GM21786 (cell line): ENCODE results near the gene ARNT2.

Experiments
- ATAC-seq: cut with Tn5 transposase; IDR thresholded peaks from one replicate; pipeline ENCODE4 v1.9.1; 2021; ENCODE audit not compliant: unreplicated experiment

Gene ARNT2

DNA sequence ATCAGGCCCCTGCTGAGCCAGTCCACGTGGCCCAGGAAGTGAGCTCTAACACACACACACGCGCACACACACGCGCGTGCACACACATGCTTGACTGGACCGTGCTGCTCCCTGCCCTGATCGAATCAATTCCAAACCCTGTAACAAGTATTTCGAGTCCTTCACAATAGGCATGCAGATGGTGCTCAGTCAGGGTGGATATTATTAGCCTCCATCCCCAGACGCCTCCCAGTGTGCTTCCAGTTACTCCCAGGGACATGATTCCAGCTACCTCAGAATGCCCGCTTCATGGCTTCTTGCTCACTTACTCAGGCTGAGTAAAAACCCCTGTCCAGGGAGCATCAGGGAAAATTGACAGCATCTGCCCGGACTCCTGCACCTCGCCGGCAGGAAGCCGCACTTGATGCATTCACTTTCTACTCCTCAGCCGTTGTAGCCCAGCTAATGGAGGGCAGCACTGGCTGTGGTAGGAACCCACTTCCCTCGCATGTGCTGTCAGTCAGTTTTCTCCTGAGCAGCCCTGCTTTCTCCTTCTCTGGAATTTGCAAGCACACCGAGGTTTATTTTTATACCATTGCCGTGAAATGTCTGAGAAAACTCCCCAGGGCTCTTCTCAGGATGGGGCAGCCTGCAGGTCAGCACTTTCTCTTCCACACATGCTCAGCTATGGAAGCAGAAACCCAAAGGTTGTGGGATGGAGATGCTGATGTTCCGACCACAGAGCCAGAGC lies 164.9 kb downstream of the ARNT2 start:
- no peak for ATAC-seq

DNA sequence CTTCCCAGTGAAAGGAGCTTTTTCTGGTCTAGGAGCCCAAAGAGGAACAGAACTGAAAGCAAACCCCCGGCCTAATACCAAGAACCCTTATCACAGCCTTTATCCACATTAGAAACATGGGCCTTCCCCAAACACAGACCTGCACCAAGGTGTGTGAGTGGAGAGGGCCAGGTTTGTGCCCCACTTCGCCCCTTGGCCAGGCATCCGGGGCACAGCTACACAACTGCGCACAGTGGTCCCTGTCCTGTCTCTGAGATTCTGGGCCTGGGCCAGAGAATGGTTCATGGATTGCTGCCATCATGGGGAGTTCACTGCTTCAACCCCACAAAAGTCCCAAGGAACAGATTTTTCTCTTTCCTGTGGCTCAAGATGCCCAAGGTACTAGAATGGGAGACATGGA lies 165.5 kb downstream of the ARNT2 start:
- ATAC-seq = no peak

DNA sequence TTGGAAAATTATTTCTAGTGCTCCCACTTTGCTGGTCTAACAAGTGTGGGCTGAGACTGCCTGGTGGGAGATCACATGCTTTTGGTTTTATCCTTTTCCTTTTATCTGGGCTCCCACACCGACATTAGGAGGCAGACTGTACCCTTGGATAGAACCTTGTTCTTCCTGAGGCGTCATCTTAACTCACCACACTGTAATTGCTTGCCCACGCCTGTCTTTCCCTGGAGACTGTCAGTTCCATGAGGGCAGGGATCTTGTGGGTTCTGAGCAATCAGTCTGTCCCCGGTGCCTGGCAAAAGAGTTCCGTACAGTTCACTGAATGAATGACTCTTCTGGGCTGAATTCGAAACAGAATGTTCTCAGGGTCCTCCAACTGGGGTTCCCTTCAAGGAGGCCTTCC lies 166.4 kb downstream of the ARNT2 start:
- ATAC-seq = no peak

DNA sequence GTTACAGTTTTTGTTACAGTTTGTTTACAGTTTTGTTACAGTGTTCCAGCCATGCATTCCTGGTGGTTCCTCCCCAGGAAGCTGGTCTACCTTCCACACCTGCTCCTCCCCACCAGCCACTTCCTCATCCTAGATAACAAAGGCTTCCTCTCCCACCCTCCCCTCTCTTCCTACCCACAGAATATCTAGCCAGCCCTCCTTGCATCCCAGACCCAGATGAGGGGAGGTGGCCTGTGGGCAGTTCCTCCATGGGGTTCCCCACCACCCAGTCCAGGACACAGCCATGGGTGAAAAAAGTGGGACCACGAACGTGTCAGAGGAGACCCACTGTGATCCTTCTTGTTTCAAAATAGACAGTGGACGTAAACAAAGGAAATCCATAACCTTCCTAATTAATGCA lies 168.2 kb downstream of the ARNT2 start:
- no peak for ATAC-seq

DNA sequence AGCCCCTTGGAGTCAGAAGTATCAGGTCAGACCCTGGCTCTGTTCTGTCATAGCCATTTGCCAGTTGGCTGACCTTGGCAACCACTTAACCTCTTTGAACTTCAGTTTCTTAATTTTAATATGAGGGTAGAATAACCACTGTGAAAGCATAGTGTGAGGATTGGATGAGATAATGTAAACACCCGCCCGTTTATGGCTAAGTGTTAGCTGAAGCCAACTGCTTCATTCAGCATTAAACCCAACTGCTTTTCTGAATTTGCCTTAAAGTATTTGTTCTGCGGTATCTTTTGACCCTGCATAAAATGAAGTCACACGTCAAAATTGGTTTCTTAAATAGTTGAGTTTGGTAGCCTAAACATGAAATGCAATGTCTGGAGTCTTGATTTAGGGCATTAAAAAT lies 169.4 kb downstream of the ARNT2 start:
- no peak for ATAC-seq

DNA sequence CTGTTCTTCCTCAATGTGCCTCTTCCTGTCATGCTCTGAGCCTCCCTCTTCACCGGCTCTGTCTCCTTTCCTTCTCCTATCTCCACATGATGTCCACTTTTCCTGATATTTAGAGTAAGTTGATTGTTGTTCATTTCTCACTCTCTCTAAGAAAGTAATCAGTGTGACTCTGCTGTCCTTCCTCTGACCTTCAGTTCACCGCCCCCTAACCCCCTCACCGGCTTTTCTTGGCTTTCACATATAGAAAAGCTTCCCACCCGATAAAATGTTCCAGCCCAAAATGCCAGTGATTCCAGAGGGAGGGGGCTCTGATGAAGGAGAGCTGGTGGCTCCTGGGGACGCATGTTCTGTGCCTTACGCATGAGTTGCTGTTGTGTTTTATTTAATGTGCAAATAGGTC lies 170.4 kb downstream of the ARNT2 start:
- ATAC-seq = no peak

DNA sequence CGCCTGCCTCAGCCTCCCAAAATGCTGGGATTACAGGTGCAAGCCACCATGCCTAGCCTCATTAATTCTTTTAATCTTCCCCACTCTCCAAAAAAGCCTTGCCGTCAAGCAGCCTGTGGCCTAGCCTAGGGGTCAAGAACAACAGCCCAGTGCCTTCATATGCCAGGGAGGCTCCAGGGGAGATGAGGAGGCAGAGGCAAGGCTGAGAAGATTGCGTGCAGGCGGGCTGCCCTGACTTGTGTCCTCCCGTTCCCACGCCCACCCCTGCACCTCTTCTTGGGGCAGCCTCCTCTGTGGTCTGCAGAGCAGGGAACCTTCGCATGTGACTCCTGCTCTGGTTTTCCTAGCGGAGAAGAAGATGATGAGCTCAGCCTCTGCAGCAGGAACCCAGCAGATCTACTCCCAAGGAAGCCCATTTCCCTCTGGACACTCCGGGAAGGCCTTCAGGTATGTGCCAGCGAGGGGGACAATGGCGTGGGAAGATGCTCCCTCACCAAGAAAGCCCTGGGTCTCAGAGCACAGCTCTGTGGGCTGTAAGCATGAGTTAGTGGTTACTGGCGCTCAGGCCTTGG lies 172.4 kb downstream of the ARNT2 start:
- no peak for ATAC-seq

DNA sequence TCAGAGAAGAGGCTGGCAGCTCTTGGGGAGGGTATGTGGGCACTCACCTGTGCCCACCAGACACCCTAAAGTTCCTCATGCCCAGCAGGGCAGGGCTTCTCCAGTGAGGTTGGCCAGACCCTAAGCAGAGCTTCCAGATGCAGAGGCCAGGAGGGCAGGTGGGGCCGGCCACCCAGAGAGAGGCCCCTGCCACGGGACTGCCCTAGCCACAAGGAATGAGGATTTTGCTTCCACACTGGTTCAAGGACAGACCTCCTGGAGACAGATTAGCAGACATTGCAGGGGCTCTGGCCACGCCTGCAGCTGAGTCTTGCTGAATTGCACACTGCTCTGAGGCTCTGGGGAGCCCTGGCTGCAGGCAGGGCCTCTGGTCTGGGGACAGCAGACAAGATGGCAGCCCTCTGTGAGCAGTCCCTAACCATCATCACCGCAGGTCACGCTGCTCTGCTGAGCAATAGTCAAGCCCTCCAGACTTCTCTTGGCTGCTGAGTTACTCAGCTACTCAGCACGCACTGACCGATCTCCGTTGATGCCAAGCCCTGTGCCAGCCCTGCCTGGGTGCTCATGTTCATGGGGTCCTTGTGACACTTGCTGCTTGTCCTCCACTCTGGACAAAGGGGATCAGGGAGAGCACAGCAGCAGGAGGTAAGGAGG lies 173.5 kb downstream of the ARNT2 start:
- no peak for ATAC-seq

DNA sequence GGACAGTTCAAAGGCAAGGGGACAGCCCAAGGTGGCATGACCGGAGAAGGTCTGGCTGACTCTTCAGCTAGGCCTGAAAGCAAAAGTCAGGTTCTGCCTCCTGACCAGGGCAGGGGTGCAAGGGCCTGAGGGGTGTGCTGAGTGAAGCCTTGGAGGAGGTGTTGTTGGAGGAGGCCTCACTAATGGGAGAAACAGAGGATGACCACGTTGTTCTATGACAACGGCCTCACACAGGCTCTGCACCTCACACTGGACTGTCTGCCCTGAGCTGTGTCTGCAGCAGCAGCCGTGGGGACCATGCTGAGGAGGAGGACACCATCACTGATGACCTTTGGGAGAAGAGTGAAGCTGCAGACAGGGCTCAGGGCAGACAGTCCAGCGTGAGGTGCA lies 174.0 kb downstream of the ARNT2 start:
- ATAC-seq = no peak

DNA sequence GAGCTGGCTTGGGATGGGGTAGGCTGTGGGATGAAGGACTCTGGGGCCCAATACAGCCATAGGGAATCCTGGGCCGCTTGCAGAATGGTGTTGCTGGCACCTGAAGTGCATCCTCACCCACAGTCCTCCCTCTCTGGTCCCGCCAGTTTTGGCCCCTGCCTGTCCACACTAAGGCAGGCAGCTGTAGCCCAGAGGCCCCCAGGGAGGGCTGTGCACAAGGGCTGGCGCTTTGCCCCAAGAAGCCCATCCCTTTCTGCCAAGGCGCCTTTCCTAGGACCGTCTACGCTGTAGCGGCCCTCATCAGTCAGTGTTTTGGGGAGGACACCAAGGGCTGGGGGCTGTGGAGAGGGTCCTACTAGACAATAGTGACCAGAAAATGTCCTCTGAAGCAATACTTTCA lies 174.7 kb downstream of the ARNT2 start:
- ATAC-seq = no peak

DNA sequence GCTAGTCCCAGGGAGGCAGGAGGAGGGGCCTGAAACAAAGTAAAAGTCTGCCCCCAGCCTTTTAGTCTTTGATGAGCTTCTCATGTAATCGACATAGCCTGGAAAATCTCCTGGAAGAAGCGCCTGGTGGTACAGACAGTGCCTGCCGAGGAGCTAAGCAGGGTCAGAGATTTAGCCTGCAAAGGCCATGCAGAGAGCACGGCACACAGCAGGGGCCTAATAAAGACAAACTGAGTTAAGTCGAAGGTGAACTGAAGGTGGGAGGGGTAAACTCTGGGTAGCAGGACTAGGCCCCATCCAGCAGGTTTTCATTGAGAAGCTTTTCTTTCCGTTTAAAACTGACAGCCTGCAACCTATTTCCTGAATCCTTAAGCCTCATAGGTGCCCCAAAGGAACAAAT lies 175.4 kb downstream of the ARNT2 start:
- no peak for ATAC-seq

DNA sequence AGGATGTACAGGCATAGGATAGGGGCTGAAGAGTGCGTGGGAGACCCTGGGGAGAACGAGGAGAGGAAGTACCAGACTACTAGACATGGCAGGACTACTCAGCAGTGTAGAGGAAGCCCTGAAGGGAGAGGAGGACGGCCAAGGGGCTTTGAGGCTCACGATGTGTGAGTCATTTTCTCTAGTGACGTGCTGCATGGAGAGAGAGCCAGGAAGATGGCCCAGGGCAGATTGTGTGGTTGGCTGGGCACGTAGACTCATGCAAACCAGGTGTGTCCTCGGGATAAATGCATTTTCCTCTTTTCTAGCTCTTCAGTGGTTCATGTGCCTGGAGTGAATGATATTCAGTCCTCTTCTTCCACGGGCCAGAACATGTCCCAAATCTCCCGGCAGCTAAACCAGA lies 175.9 kb downstream of the ARNT2 start:
- ATAC-seq = no peak

DNA sequence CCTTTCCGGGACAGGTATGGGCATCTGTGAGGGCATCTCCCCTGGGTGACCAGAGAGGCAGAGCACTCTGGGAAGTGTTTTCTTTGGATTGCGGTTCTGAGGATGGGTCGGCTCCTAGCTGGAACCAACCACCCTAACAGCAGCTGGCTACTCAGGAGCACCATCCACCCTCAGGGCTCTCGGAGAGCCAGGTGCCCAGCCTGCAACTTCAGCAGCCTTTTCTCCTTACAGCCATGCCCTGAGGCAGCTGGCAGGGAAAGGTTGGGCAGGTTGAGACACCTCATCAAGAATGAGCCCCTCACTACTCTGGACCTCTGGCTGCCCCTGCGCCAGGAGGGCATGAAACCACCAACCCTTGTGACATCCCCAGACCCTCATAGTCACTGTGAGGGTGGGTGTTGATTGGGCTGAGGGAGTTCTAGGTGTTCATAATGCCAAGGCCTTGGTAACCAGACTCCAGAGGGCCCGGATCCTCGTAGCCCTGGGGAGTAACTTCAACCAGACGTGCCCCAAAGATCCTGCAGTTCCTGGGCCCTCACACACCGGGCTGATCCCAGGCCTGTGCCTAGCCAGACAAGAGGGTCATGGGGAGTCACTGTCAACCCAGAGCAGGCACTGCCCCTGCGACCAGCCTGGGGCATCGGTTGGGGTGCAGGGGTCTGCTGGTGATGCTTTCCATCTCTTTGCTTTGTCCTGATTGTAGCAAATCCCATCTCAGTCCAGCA lies 176.5 kb downstream of the ARNT2 start:
- no peak for ATAC-seq

DNA sequence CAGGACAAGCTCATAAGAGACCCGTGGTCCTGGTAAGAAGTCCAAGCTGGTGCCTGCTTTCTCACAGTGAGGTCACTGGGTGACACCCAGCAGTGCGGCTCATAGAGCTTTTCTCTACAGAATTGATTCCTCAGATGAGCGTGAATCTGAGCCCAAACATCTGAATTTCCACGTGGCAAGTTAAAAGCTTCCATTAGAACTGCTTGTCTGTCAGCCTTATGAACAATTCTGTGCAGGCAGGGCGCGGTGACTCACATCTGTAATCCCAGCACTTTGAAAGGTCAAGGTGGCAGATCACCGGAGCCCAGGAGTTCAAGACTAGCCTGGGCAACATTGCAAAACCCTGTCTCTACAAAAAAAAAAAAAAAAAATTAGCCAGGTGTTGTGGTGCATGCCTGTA lies 177.8 kb downstream of the ARNT2 start:
- no peak for ATAC-seq

DNA sequence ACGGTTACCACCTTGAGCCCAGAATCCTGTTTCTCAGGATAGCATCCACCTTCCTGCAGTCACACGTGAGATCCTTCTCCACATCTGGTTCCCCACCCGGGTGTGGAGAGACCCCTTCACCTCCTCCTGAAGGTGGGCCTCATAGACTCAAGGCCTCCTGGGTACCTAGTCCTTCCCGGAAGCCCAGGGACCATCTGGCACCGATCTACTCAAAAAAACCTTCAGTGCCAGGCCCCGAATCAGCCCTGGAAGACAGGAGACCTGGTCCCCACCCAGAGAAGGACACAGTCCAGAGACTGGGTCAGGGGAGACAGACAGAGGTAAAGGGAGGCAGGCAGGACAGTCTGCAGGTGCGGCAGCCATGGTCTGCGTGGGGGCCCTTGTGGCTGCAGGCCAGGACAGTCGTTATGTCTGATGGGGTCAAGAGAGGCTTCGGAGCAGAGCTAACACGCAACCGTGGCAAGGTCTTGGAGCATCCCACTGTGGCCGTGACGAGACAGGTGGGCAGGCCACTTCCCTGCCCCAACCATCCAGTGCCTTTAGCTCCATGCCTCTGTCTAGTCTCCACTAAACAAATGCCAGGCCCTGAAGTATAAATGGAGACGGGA lies 178.7 kb downstream of the ARNT2 start:
- ATAC-seq = no peak

DNA sequence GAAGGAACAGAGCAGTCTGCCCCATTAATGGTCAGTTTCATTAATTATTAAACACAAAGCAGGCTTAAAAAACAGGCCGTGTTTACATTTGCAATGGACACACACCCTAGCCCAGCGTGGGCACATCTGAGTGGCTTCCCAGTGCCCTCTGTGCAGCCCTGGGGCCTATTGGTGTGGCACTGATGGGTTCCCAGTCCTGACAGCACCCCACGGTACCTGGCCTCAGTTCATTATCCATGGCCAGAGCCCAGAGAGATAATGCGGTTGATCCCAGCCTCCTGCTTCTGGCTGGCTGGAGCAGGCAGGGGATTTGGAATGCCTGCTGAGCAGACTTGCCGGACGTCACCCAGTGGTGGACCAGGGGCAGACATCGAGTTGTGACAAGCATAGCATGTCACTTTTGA lies 180.4 kb downstream of the ARNT2 start:
- no peak for ATAC-seq

DNA sequence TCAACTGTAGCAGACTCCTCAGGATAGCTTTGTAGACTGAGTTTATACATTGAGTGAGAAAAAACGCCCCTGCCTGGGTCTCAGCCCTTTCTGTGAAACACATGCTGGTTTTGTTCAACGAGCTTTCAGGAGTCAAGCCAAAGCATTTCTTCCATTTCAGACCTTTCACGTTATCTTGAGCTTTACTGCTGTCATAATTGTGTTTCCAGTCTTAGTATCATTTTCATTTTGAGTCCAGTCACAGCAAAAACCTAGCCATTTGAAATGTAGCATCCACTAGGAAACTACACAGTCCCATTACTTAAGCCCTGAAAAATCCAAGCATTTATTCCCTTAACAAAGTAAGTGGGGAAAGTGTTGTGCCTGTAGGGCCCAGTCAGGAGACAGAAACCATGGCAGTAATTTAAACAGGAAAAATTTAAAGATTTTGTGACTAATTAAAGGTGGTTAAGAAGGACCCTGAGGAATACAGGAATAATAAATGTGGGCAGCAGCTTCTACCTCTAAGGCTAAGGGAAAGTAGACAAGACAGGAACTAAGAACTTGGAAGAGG lies 180.9 kb downstream of the ARNT2 start:
- ATAC-seq = no peak

DNA sequence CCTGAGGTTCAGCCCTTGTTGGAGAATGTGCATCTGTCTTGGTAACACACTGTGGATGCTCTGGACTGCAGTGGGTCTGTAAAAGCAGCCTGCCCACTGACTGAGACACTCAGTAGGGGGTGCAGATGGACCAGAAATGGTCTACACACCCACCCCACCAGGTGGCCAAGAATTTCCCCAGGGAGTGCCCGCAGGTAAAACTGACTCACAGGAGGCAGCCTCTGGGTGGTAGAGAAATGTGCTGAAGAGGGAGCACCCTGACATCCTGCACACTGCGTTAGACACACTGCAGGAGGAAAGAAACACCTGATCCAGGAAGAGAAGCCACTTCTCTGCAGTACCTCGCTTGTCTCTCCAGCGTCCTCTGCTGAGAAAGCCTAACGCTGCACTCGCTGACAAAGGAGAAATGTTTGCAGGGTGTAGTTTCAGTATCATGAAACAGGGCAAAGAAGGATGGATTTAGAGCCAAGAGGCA lies 181.4 kb downstream of the ARNT2 start:
- no peak for ATAC-seq

DNA sequence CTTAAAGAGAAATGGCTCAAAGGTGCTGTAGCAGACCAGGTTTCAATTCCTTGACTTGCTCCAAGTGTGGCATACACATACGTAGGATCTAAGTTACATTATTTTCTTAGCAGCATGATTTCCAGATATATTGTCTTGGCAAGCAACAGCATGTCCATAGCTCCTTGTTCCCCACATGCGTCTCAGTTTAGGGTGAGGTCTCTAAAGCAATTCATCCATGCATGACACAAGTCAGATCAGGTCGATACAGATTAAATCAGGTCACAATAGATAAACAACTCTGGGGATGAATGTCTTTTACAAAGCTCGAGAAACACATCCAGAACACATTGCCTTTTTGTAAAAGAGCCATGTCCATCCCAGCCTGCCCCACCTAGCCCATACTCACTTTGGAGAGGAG lies 182.0 kb downstream of the ARNT2 start:
- ATAC-seq = no peak

DNA sequence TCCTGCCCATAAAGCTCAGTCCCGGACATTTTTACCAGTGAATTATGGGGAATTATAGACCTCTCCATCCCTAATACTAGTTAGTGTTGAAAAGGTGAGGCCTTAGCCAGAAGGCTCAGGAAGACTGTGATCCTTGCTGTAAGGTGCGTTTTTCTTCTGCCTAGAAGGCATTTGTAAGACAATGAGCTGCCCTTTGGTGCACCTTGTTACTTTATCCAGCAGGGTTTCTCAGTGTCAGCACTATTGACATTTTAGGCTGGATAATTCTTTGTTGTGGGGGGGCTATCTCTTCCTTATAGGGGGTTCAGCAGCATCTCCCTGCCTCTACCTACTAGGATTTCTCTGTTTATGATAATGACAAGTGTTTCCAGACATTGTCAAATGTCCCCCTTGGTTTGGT lies 182.8 kb downstream of the ARNT2 start:
- no peak for ATAC-seq

DNA sequence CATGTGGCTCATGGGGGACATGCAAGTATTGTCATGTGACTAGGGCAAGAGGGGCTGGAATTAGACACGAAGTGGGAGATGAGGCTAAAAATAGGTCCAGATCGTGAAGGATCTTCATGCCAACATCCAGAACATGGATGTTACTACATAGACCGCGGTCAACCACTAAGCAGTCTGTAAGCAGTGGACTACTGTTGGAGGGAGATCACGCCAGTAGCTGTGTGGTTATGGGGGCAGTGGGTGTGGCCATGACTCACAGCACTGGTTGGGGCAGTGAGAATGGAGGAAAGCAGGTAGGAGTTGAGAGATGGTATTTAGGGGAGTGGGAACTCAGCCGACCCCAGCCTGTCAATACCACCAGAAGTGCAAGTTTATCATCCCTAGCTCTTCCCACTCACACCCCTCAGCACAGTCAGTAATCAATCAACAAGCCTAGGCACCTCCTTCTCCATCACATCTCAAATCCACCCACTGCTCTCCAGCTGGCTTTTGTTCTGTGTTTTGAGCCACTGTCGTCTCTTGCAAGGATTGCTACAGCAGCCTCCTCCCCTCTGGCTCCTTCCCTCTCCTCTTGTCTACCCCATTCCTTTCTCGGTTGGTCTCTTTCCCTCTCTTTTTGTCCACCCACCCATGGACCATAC lies 183.8 kb downstream of the ARNT2 start:
- no peak for ATAC-seq
